Trophoblast cell (in vitro differentiated cells and primary cell): ENCODE data around the gene NAXE.
"Not testable (repeated sequence)": the region's sequence is repeated elsewhere in the genome, so short reads cannot be mapped to it uniquely, and the experiment has no call there.

Experiments
- DNase-seq, 2 donors: peaks; one replicate each; pipeline ENCODE4 v3.0.0-alpha.2; 2016
- H2AFZ ChIP-seq: 2 replicates; pipeline ENCODE4 v1.6.1; 2013; ENCODE audit warnings: low read length, moderate library complexity, mild to moderate bottlenecking; ENCODE audit not compliant: insufficient read depth, poor library complexity
- H2AK5ac ChIP-seq: 2 replicates; pipeline ENCODE4 v1.6.1; 2013; ENCODE audit warnings: mild to moderate bottlenecking, low read length
- H2BK120ac ChIP-seq: 2 replicates; pipeline ENCODE4 v1.6.1; 2013; ENCODE audit warnings: low read length, mild to moderate bottlenecking, moderate library complexity; ENCODE audit not compliant: insufficient read depth, poor library complexity
- H2BK12ac ChIP-seq: 2 replicates; pipeline ENCODE4 v1.6.1; 2013; ENCODE audit warnings: mild to moderate bottlenecking, low read length, moderate library complexity
- H2BK5ac ChIP-seq: 2 replicates; pipeline ENCODE4 v1.6.1; 2013; ENCODE audit warnings: low read length, low read depth, moderate library complexity, mild to moderate bottlenecking; ENCODE audit not compliant: poor library complexity
- H3K14ac ChIP-seq: 2 replicates; pipeline ENCODE4 v1.6.1; 2013; ENCODE audit warnings: mild to moderate bottlenecking, low read length
- H3K18ac ChIP-seq: 2 replicates; pipeline ENCODE4 v1.6.1; 2013; ENCODE audit warnings: mild to moderate bottlenecking, low read length
- H3K23ac ChIP-seq: 2 replicates; pipeline ENCODE4 v1.6.1; 2013; ENCODE audit warnings: low read length
- H3K27ac ChIP-seq: 2 replicates; pipeline ENCODE4 v1.5.1; 2013; ENCODE audit warnings: low read depth, mild to moderate bottlenecking, inconsistent platforms, low read length, moderate library complexity
- H3K27me3 ChIP-seq: 2 replicates; pipeline ENCODE4 v1.6.1; 2013; ENCODE audit warnings: inconsistent platforms, mild to moderate bottlenecking, low read length, moderate library complexity; ENCODE audit not compliant: insufficient read depth
- H3K36me3 ChIP-seq, 2 experiments: 1 replicate in 1 of 2; 2 replicates in 1 of 2; pipeline ENCODE4 v1.6.1; 2013; ENCODE audit warnings: low read length in 2 of 2, mild to moderate bottlenecking in 2 of 2, moderate library complexity in 1 of 2; ENCODE audit not compliant: insufficient read depth in 2 of 2, control insufficient read depth in 1 of 2
- H3K4ac ChIP-seq: 2 replicates; pipeline ENCODE4 v1.6.1; 2013; ENCODE audit warnings: low read depth, mild to moderate bottlenecking, low read length, moderate library complexity
- H3K4me1 ChIP-seq, 2 experiments: 1 replicate in 1 of 2; 2 replicates in 1 of 2; pipeline ENCODE4 v1.6.1; 2013; ENCODE audit warnings: low read length in 2 of 2, mild to moderate bottlenecking in 2 of 2, moderate library complexity in 1 of 2; ENCODE audit not compliant: insufficient read depth in 2 of 2, control insufficient read depth in 1 of 2
- H3K4me2 ChIP-seq: 2 replicates; pipeline ENCODE4 v1.6.1; 2013; ENCODE audit warnings: inconsistent platforms, mild to moderate bottlenecking, low read length, moderate library complexity
- H3K4me3 ChIP-seq: 2 replicates; pipeline ENCODE4 v1.5.1; 2013; ENCODE audit warnings: mild to moderate bottlenecking, low read depth, low read length, inconsistent platforms
- H3K79me1 ChIP-seq: one replicate; pipeline ENCODE4 v1.6.1; 2013; ENCODE audit warnings: low read length
- H3K79me2 ChIP-seq: 2 replicates; pipeline ENCODE4 v1.6.1; 2013; ENCODE audit warnings: low read length, mild to moderate bottlenecking; ENCODE audit not compliant: control insufficient read depth, insufficient read depth, poor library complexity
- H3K9ac ChIP-seq: 2 replicates; pipeline ENCODE4 v1.6.1; 2013; ENCODE audit warnings: mild to moderate bottlenecking, low read length
- H3K9me3 ChIP-seq: 2 replicates; pipeline ENCODE4 v1.6.1; 2013; ENCODE audit warnings: low read depth, mild to moderate bottlenecking, control low read depth, inconsistent platforms, low read length; ENCODE audit not compliant: insufficient read depth
- H4K12ac ChIP-seq: 2 replicates; pipeline ENCODE4 v1.6.1; 2013; ENCODE audit warnings: low read depth, mild to moderate bottlenecking, low read length, moderate library complexity
- H4K8ac ChIP-seq: 2 replicates; pipeline ENCODE4 v1.6.1; 2013; ENCODE audit warnings: low read depth, mild to moderate bottlenecking, low read length, moderate library complexity
- H4K91ac ChIP-seq: one replicate; pipeline ENCODE4 v1.6.1; 2013; ENCODE audit warnings: low read depth, mild to moderate bottlenecking, low read length, moderate library complexity
- WGBS: extraction: QIAGEN DNeasy Blood & Tissue Kit; methylation state at CpG from one replicate; pipeline ENCODE4 v1.1.7; 2013; ENCODE audit warnings: missing lambda C conversion rate; ENCODE audit not compliant: insufficient read length, insufficient coverage; ENCODE audit errors: extremely low coverage; 5-methylcytosine and 5-hydroxymethylcytosine counted together

NAXE gene

DNA sequence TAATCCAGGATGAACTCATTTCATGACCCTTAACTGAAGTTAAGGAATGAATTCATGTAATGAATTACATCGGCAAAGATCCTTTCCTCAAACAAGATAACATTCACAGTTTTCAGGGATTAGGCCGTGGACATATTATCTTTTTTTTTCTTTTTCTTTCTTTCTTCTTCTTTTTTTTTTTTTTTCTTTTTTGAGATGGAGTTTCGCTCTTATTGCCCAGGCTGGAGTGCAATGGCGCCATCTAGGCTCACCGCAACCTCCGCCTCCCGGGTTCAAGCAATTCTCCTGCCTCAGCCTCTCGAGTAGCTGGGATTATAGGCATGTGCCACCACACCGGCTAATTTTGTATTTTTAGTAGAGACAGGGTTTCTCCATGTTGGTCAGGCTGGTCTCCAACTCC is 39.6 kb downstream of the NAXE start:
- H2BK5ac ChIP-seq, H4K91ac ChIP-seq, H4K8ac ChIP-seq, H3K79me1 ChIP-seq, H3K27me3 ChIP-seq, H3K14ac ChIP-seq, H3K9me3 ChIP-seq, H3K27ac ChIP-seq, DNase-seq, H3K4me3 ChIP-seq, H2AFZ ChIP-seq, H3K4ac ChIP-seq, H3K79me2 ChIP-seq, H3K9ac ChIP-seq, H3K18ac ChIP-seq, H3K4me1 ChIP-seq, H4K12ac ChIP-seq, H3K36me3 ChIP-seq, H2AK5ac ChIP-seq, H3K4me2 ChIP-seq, H3K23ac ChIP-seq, H2BK120ac ChIP-seq, H2BK12ac ChIP-seq: not testable (repeated sequence)
- WGBS, result no CpG with 5 or more reads among the region's 9 CpGs

DNA sequence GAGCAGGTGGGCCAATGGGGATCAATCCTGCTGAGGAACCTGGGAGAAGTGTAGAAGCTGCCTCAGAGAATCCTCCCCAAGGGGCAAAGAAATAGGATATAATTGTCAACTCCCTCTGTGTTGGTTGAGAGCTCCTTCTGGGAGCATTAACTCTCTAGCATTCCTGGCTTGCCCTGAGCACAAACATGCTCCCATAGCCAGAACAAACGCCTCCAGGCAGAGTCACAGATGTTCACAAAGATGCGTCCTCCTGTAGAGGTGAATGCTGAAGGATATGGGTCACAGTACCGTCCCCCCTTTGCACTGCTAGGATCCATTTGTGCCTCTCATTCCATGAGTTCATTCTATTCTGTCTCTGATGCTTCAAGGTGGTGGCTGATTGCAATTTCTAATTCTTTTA is 40.8 kb downstream of the NAXE start:
- no peak overlapping the region for H3K4me2 ChIP-seq
- no peak overlapping the region for H3K4ac ChIP-seq
- H2BK5ac ChIP-seq, result no peak overlapping the region
- no peak overlapping the region for H3K23ac ChIP-seq
- H3K4me1 ChIP-seq, result no peaks in the 10 kb centered on the region
- no peak overlapping the region for H2BK120ac ChIP-seq
- H3K9ac ChIP-seq, result no peak overlapping the region
- no peaks in the 10 kb centered on the region for H3K36me3 ChIP-seq
- no CpG with 5 or more reads among the region's 3 CpGs for WGBS
- no peak overlapping the region for H4K12ac ChIP-seq
- no peak overlapping the region for H3K27ac ChIP-seq
- H3K79me2 ChIP-seq, result no peaks in the 10 kb centered on the region
- H3K4me3 ChIP-seq, result no peak overlapping the region
- H3K27me3 ChIP-seq, result no peaks in the 10 kb centered on the region
- H2BK12ac ChIP-seq, result no peak overlapping the region
- no peak overlapping the region for H4K91ac ChIP-seq
- no peaks in the 10 kb centered on the region for H3K79me1 ChIP-seq
- no peaks in the 10 kb centered on the region for H3K9me3 ChIP-seq
- no peak overlapping the region for H4K8ac ChIP-seq
- DNase-seq, result peak in 1 of 2 donors; percentile 35
- H2AFZ ChIP-seq, result no peak overlapping the region
- no peak overlapping the region for H2AK5ac ChIP-seq
- H3K14ac ChIP-seq, result no peak overlapping the region
- H3K18ac ChIP-seq, result no peak overlapping the region

DNA sequence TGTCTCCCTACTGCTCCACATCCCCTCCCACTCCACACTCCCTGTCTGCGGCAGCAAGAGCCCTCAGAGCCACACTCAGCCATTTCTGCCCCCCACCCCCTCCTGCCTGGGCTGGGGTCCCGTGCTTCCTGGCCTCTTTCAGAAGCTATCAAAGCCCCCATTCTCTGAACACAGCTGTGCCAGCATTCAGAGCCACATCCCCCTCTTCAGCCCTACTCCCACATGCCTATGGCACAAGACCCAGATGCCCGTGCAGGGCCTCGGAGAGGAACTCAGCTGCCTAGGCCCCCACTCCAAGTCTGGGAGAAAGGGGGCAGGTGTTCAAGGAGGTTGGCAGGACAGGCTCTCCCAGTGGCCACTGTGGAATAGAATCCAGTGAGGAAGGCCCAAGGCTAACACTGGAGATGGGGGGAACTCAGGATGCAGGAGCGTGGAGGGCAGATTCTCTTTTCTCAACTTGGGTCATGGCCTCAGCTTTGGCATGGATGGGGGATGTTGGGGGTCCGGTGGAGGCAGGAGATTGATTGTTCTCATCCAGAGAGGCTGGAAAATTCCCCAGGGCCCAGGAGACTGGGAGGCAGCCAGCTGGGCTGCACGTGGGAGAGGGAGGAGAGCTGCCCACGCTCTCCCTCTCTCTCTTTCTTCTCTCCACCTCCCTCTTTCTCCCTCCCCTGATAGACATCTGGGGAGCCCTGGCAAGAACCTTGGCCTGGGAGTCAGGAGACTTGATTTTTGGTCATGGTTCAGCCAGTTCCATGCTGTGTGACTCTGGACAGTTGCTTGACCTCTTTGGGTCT is 46.8 kb downstream of the NAXE start:
- Histone ChIP-seq H4K91ac (no peak overlapping the region), H3K27ac (no peak overlapping the region), H4K8ac (no peak overlapping the region), H3K23ac (no peak overlapping the region), H4K12ac (no peak overlapping the region), H2BK120ac (no peak overlapping the region), H3K27me3 (peaks cover 25% of the 10 kb centered on the region), H2AFZ (no peak overlapping the region), H3K4me2 (no peak overlapping the region), H3K18ac (no peak overlapping the region), H3K4me3 (no peak overlapping the region), H2BK5ac (no peak overlapping the region), H3K36me3 (no peaks in the 10 kb centered on the region), H3K9me3 (peaks cover 2% of the 10 kb centered on the region), H3K4ac (no peak overlapping the region), H3K4me1 (peaks cover 13 to 17% of the 10 kb centered on the region in 2 experiments), H3K79me2 (no peaks in the 10 kb centered on the region), H3K79me1 (no peaks in the 10 kb centered on the region), H2BK12ac (no peak overlapping the region), H2AK5ac (no peak overlapping the region), H3K9ac (no peak overlapping the region), H3K14ac (no peak overlapping the region)
- no peak for DNase-seq
- no CpG with 5 or more reads among the region's 8 CpGs for WGBS

DNA sequence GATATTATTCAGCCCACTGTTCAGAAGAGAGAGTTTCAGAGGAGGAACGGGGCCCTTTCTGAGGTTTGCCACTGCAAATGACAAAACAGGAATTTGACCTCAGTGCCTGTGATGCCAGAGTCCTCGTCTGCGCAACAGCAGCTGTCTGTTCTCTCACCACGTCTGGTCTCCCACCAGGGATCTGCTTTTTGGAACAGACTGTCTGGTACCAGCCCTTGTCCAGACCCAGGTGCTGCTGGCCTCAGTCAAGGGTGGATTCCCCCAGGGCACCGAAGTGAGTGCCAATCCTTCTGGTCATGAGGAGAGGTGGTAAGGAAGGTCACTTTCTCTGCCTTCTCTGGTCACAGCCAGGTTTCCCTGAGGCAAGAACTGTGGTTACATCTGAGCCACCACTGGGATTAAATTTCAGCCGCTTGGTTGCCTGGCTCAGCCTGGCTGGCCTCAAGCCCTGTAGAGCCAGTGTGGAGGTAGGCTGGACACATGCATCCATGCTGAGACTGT is 48.1 kb downstream of the NAXE start:
- Histone ChIP-seq H2AK5ac (no peak overlapping the region), H3K4me1 (peaks cover 13 to 17% of the 10 kb centered on the region in 2 experiments), H4K91ac (no peak overlapping the region), H4K8ac (no peak overlapping the region), H2BK12ac (no peak overlapping the region), H3K18ac (no peak overlapping the region), H2BK5ac (no peak overlapping the region), H3K79me1 (no peaks in the 10 kb centered on the region), H3K36me3 (no peaks in the 10 kb centered on the region), H3K4me3 (no peak overlapping the region), H3K9me3 (peaks cover 4% of the 10 kb centered on the region), H3K4me2 (no peak overlapping the region), H3K79me2 (no peaks in the 10 kb centered on the region), H3K27me3 (peaks cover 35% of the 10 kb centered on the region), H4K12ac (no peak overlapping the region), H2BK120ac (no peak overlapping the region), H2AFZ (no peak overlapping the region), H3K23ac (no peak overlapping the region), H3K4ac (no peak overlapping the region), H3K9ac (no peak overlapping the region), H3K14ac (no peak overlapping the region), H3K27ac (no peak overlapping the region)
- no CpG with 5 or more reads among the region's 6 CpGs for WGBS
- no peak for DNase-seq
